ENCODE results near the gene PAM16.
A peak's percentile ranks its signal among the peaks of the same experiment; 100 is the strongest.

The PAM16 gene

DNA sequence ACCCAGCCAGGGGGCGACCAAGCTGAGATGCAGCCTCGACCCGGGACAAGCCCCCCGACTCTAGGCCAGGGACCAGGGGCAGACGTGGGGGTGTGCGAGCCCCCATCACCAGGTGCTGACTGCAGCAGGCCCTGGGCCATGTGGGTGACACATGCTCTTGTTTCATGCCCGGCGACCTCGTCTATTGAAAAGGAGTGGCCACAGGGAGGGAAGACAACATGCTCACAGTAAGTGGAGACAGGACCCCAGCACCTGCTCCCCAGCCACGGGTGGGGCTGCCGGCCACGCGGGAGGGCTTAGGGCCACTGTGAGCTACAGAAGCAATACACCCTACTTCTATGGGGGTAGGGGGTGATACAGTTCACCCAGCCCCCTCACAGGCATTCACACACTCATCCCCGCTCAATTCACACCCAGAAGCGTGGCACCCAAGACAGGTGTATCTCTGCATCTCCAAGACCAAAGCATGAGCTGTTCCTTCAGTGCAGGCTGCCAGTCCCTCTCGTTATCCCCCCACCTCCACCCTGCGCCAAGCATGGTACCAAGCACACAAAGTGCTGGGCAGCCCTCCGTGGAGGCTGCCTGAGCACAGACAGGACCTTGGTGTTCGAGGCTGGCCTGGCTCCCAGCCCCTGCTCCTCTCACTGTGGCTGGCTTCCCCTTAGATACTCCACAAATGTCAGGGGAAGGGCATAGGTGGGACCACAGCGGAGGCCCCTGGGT lies 34.1 kb upstream of the PAM16 start:
- H3K4me3 Mint-ChIP-seq = no peak overlapping the region
- no peaks in the 10 kb centered on the region for H3K36me3 Mint-ChIP-seq (ENCODE audit: low read depth)
- H3K27me3 Mint-ChIP-seq (ENCODE audit: low read depth, poor library complexity) = peaks cover 3% of the 10 kb centered on the region
- peaks cover 51% of the 10 kb centered on the region for H3K4me1 Mint-ChIP-seq
- DNase-seq = no peak
- TF ChIP-seq, protein P1, sequence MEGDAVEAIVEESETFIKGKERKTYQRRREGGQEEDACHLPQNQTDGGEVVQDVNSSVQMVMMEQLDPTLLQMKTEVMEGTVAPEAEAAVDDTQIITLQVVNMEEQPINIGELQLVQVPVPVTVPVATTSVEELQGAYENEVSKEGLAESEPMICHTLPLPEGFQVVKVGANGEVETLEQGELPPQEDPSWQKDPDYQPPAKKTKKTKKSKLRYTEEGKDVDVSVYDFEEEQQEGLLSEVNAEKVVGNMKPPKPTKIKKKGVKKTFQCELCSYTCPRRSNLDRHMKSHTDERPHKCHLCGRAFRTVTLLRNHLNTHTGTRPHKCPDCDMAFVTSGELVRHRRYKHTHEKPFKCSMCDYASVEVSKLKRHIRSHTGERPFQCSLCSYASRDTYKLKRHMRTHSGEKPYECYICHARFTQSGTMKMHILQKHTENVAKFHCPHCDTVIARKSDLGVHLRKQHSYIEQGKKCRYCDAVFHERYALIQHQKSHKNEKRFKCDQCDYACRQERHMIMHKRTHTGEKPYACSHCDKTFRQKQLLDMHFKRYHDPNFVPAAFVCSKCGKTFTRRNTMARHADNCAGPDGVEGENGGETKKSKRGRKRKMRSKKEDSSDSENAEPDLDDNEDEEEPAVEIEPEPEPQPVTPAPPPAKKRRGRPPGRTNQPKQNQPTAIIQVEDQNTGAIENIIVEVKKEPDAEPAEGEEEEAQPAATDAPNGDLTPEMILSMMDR (IDR thresholded peaks at IDR 0.05) = no peak
- H3K27ac Mint-ChIP-seq = no peak overlapping the region
- no peaks in the 10 kb centered on the region for H3K9me3 Mint-ChIP-seq

GRCh38 chr16:4384509-4384942 lies 33.4 kb upstream of the PAM16 start:
- Mint-ChIP-seq H3K4me3 (no peak overlapping the region), H3K27ac (no peak overlapping the region), H3K9me3 (no peaks in the 10 kb centered on the region), H3K4me1 (peaks cover 49% of the 10 kb centered on the region), H3K36me3 (ENCODE audit: low read depth) (no peaks in the 10 kb centered on the region), H3K27me3 (ENCODE audit: low read depth, poor library complexity) (no peaks in the 10 kb centered on the region)
- TF ChIP-seq, protein P1 (IDR thresholded peaks at IDR 0.05) = no peak
- DNase-seq = peak; percentile 39

GRCh38 chr16:4383591-4384444 lies 32.7 kb upstream of the PAM16 start:
- peaks cover 48% of the 10 kb centered on the region for H3K4me1 Mint-ChIP-seq
- TF ChIP-seq, protein P1 (IDR thresholded peaks at IDR 0.05) = no peak
- no peaks in the 10 kb centered on the region for H3K36me3 Mint-ChIP-seq (ENCODE audit: low read depth)
- no peak for DNase-seq
- H3K9me3 Mint-ChIP-seq = no peaks in the 10 kb centered on the region
- no peak overlapping the region for H3K4me3 Mint-ChIP-seq
- H3K27me3 Mint-ChIP-seq (ENCODE audit: low read depth, poor library complexity) = no peaks in the 10 kb centered on the region
- no peak overlapping the region for H3K27ac Mint-ChIP-seq

- no peak overlapping the region for H3K4me3 Mint-ChIP-seq
- H3K4me1 Mint-ChIP-seq = peaks cover 54% of the 10 kb centered on the region
- TF ChIP-seq, protein P1 (IDR thresholded peaks at IDR 0.05) = no peak
- peaks cover 1% of the 10 kb centered on the region for H3K27me3 Mint-ChIP-seq (ENCODE audit: low read depth, poor library complexity)
- no peaks in the 10 kb centered on the region for H3K9me3 Mint-ChIP-seq
- no peak overlapping the region for H3K27ac Mint-ChIP-seq
- no peaks in the 10 kb centered on the region for H3K36me3 Mint-ChIP-seq (ENCODE audit: low read depth)
- DNase-seq = peak; percentile 2
These were observed 31.8 kb upstream of the PAM16 start for GRCh38 chr16:4382795-4383357.

DNA sequence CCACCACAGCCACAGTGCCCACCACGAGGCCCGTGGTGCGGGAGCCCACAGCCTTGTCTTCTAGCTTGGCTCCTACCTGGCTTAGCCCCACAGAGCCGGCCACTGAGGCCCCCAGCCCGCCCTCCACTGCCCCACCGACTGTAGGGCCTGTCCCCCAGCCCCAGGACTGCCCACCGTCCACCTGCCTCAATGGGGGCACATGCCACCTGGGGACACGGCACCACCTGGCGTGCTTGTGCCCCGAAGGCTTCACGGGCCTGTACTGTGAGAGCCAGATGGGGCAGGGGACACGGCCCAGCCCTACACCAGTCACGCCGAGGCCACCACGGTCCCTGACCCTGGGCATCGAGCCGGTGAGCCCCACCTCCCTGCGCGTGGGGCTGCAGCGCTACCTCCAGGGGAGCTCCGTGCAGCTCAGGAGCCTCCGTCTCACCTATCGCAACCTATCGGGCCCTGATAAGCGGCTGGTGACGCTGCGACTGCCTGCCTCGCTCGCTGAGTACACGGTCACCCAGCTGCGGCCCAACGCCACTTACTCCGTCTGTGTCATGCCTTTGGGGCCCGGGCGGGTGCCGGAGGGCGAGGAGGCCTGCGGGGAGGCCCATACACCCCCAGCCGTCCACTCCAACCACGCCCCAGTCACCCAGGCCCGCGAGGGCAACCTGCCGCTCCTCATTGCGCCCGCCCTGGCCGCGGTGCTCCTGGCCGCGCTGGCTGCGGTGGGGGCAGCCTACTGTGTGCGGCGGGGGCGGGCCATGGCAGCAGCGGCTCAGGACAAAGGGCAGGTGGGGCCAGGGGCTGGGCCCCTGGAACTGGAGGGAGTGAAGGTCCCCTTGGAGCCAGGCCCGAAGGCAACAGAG lies 31.0 kb upstream of the PAM16 start:
- Mint-ChIP-seq H3K36me3 (ENCODE audit: low read depth) (no peaks in the 10 kb centered on the region), H3K27me3 (ENCODE audit: low read depth, poor library complexity) (peaks cover 3% of the 10 kb centered on the region), H3K4me1 (peaks cover 60% of the 10 kb centered on the region), H3K4me3 (no peak overlapping the region), H3K9me3 (no peaks in the 10 kb centered on the region), H3K27ac (no peak overlapping the region)
- TF ChIP-seq, protein P1 (IDR thresholded peaks at IDR 0.05) = no peak
- DNase-seq = peak; percentile 2

Measured in nephron progenitor cell (in vitro differentiated cells).